ENCODE data around the gene RNF115.

GRCh38 chr1:145730900-145731299 is 93.0 kb downstream of the RNF115 start:
- TF ChIP-seq BHLHE40 (IDR thresholded peaks at IDR 0.05; ENCODE audit: borderline replicate concordance) (no peak), ARNT (IDR thresholded peaks at IDR 0.05) (no peak), L3MBTL2 (conservative IDR thresholded peaks at IDR 0.05) (no peak), SP1 (IDR thresholded peaks at IDR 0.05) (no peak), FOXM1 (IDR thresholded peaks at IDR 0.05; ENCODE audit: borderline replicate concordance) (no peak), FOXK2 (IDR thresholded peaks at IDR 0.05) (no peak), SUZ12 (IDR thresholded peaks at IDR 0.05) (no peak)
- TF ChIP-seq, protein P1, sequence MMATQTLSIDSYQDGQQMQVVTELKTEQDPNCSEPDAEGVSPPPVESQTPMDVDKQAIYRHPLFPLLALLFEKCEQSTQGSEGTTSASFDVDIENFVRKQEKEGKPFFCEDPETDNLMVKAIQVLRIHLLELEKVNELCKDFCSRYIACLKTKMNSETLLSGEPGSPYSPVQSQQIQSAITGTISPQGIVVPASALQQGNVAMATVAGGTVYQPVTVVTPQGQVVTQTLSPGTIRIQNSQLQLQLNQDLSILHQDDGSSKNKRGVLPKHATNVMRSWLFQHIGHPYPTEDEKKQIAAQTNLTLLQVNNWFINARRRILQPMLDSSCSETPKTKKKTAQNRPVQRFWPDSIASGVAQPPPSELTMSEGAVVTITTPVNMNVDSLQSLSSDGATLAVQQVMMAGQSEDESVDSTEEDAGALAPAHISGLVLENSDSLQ (IDR thresholded peaks at IDR 0.05), result no peak
